ENCODE results near the gene MRAS.

Gene MRAS

GRCh38 chr3:138340511-138340910, 7.9 kb upstream of the MRAS start:
- no peak for DNase-seq (ENCODE audit: low read depth in 2 of 2)

DNA sequence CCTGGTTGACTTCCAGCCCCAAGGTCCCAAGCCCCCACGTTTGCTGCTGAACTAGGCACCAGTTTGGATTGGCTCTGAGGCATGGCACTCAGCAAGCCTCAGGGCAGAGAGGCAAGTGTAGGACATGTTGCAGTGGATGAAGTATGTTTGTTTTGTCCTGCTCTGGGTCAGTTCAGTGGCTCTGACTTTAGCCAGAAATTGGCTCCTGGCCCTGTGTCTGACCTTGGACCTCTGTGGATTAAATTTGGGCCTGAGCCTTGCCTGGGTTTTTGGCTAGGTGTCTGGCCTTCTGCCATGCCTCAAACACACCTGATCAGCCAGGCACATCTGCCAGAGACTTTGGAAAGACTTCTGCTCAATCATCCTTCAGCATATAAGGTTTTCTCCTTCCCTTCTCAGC, 3.6 kb upstream of the MRAS start:
- DNase-seq (ENCODE audit: low read depth in 2 of 2): no peak

- no peak for DNase-seq (ENCODE audit: low read depth in 2 of 2)
Measured at GRCh38 chr3:138348754-138349739, 668 bp downstream of the MRAS start.

DNA sequence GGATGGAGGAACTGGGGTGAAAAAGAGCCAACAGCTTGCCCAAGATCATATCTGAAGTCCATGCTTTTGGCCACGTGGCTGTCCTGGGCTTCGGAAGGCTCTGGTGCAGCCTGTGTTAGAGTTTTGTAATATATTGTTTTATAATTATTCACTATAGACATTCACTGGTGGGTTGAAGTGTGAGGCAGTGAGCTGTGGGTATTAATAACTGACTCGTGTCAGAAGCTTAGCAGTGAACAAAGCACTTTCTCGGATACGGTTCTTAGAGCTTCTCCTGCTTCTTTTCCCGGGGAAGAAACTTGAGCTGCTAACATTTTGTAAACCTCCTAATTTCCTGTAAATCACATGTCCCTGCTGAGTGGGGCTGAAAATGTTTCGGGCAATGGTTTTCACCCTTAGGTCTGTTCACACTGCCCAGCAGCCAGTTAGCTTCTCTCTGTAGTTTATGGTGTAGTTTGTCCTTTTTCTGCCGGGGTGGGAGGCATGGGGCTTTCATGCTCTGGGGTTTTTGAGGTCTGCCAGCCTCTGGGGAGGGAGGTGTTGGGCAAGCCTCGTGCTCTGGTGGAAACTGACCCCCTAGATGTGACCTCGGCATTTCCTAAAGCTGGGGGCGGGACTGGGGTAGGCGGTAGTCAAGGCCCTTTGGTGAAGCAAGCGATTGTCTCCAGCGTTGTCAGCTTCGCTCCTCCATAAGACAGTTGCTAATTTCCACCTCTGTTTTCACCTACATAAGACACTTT, 1.7 kb downstream of the MRAS start:
- DNase-seq (ENCODE audit: low read depth in 2 of 2): no peak

GRCh38 chr3:138351151-138351550, 2.8 kb downstream of the MRAS start:
- DNase-seq (ENCODE audit: low read depth in 2 of 2): no peak

GRCh38 chr3:138351916-138352550, 3.7 kb downstream of the MRAS start:
- no peak for DNase-seq (ENCODE audit: low read depth in 2 of 2)

DNA sequence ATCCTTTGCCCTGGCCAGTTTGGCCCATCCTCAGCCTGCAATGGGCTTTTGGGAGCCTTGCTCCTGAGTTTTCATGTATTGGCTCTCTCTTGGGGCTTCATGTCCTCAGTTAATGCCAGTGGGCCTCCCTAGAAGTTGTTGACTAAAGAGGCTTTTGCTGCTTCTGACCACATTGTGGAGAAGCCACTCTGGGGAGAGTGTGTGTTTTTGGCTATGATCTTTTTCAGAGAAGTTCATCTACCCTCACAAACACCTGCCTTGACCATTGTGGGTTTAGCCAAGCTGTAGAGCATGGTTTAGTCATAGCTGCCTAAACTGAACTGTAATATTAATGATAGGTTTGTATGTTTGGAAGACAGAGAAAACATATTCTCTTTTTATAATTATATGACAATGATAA, 6.0 kb downstream of the MRAS start:
- no peak for DNase-seq (ENCODE audit: low read depth in 2 of 2)

DNA sequence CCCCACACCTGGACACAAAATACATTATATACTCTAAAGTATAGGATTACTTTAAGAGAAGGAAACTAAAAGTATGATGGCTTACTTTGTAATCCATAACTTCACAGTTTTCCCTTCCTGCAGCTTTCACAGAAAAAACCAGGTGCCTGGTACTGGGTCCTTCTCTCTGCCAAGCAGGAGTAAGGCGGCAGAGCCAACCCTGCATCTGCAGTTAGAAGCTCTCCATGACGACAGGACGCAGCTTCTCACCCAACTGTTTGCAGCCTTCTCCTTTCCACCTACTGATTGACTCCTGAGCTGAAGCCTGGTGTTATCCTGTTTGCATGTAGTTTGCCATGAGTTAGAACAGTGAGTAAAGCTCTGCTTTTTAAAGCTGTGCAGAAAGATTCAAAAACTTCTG, 6.7 kb downstream of the MRAS start:
- no peak for DNase-seq (ENCODE audit: low read depth in 2 of 2)

DNA sequence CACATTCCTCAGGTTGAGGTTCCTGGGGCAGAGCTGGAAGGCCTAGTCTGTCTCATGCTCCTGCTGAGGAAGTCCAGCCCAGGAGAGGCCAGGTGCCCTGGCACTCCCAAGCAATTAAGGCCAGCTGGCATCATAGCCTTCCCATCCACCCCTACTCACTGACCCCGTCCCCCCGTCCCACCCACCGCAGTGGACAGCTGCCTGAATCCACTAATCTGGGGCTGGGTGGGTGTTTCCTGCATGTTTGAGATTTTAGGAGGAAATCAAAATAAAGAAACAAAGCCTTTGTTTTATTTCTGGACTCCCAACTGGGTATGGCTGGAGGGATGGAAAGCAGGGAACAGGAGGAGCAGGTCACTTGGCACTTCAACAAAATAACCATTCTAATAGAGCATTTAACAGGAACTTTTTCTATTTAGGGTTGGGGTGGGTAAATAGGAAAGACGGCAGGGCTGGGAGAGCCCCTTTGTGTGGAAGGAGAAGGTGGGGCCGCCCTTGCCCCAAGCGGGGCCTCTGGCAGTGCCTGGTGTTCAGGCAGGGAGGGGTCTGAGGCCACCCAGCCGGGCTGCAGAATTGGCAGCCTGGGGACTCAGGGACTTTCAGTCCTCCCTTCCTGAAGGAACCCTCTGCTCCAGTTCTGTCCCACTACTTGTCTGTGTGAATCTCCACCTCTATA, 8.5 kb downstream of the MRAS start:
- no peak for DNase-seq (ENCODE audit: low read depth in 2 of 2)

DNA sequence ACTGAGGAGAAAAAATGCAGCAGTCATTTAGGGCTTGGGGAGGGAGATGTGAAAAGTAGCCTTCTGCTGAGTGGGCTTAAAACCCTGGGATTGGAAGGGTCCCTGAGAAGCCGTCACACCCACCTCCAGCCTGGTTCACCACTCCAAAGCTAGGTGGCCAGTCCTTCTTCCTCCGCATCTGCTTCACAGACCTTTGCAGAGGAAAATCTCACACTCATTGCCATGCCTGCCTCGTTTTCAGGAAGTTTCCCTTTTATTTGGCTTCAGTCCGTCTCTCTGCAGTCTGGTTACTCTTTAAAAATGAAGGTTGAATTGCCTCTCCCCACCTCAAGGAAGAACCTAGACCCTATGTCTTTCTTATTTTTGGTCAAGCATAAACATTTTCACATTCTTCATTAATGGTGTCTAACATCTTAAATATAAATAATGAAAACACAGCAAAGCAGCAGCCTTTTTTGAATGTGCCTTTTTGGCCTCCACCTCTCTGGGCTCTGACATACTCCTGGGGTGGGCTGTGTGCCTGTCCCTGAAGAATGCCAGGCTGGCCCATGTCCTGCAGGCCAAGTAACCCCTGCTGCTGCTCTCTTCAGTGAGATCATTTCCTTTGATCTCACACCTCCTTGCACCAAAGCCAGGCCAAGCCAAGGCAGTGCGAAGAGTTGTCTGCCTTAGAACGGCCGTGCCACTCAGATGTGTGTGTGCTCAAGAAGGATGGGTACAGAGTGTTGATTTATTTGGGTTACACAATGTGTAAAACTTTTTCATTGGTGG, 11.0 kb downstream of the MRAS start:
- no peak for DNase-seq (ENCODE audit: low read depth in 2 of 2)

DNA sequence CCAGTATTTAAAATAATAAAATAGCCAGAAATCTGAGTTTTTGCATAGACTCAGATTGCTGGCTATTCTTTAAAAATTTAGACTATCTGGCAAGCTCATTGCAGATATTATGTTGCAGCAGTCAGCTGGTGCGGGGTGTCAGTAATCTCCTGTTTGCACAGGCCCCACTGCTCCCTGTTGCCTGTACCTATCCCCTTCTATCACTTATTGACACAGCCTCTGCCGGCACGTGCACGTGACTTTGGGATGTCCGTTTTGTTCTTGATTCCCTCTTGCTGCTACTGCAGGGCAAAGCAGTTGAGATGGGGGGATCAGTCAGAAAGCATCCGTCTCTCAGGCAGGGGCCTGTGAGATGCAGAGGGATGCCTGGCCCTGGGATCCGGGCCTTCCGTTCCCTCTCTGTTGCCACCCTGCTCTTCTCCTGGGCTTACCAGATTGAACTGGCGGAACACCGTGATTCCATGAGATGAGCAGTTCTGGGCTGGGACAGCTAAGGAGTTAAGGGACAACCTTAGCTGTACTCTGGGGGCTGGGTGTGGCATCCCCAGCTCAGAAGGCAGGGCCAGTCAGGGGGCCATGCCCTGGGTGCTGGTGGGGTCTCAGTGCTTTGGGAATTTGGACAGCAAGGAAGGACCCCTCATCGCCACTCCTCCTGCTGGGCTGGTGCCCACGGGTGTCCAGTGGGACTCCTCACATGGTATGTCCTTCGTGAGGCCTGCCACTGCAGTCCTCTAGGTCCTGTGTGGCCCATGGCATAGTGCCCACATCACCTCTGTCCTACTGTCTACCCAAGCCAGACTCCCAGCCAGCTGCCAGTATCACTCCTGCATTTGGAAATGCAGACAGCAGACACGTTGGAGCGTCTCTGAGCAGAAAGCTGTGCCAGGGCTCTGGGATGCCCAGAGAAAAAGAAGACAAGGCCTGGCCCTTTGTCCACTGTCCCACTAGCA, 11.8 kb downstream of the MRAS start:
- no peak for DNase-seq (ENCODE audit: low read depth in 2 of 2)

- no peak for DNase-seq (ENCODE audit: low read depth in 2 of 2)
Measured at GRCh38 chr3:138360869-138361525, 12.6 kb downstream of the MRAS start.

GRCh38 chr3:138361561-138361971, 13.2 kb downstream of the MRAS start:
- no peak for DNase-seq (ENCODE audit: low read depth in 2 of 2)

GRCh38 chr3:138362538-138362937, 14.2 kb downstream of the MRAS start:
- DNase-seq (ENCODE audit: low read depth in 2 of 2): no peak

GRCh38 chr3:138363322-138363721, 14.9 kb downstream of the MRAS start:
- DNase-seq (ENCODE audit: low read depth in 2 of 2): no peak

DNA sequence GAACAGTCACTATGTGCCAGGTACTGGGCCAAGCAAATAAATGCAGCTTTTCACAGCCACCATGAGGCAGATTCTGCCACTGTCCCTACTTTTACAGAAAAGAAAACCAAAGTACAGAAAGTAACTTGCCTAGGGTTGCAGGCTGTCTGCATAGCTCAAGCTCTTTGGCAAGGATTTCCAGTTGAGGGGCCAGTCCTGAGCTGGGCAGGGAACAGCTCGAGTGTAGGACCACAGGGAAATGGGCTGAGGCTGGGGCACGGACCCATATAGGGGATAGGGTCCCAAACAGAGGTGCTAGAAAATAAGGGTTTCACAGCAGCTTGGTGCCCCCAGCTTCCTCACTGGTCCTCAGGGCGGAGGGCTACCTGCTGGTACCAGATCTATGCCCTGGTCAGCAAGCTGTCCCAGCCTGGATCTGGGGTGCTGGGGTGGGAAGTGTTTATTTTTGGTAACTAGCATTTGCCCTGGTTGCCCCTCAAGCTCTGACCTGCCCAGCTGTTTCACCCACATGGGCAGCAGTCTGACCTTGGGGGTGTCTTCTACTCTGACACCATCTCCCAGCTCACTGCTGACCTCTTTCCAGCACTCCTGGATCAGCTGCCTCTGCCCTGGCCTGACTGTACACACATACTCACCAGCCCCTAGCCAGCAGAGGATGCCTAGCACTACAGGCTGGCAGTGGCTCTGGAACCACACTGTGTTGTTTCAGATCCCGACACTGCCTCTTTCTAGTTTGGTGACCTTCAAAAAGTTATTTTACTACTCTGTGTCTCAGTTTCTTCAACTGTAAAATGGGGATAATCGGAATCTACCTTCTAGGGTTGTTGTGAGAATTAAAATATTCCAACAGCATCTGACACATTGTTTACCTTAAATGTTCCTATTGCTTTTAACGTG, 16.2 kb downstream of the MRAS start:
- no peak for DNase-seq (ENCODE audit: low read depth in 2 of 2)

DNA sequence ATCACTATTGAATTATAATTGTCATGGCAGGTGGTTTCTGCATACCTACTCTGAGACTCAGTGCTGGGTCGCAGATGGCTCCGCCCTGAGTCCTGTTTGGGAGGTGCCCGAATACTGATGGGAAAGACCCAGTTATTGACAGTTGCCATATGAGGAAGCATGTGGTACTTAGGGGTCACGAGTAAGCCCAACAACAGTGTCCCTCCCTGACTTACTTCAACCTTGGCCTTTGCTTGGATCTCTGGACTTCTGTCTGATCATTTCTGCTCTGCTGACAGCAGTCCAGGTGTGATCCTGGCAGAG, 16.8 kb downstream of the MRAS start:
- no peak for DNase-seq (ENCODE audit: low read depth in 2 of 2)

GRCh38 chr3:138366006-138366759, 17.8 kb downstream of the MRAS start:
- DNase-seq (ENCODE audit: low read depth in 2 of 2): no peak

Measured in stimulated activated CD8-positive, alpha-beta memory T cell treated with anti-CD3 and anti-CD28 coated beads, Interleukin-2, amount 100 ng/mL, for 1 hour (primary cell).